HG03159 (cell line): Measurements from ENCODE around the gene FANCE.

Experiments used
- ATAC-seq: cut with Tn5 transposase; IDR thresholded peaks from one replicate; pipeline ENCODE4 v1.9.1; 2021; ENCODE audit warnings: mild to moderate bottlenecking, moderate library complexity; ENCODE audit not compliant: unreplicated experiment

FANCE gene

DNA sequence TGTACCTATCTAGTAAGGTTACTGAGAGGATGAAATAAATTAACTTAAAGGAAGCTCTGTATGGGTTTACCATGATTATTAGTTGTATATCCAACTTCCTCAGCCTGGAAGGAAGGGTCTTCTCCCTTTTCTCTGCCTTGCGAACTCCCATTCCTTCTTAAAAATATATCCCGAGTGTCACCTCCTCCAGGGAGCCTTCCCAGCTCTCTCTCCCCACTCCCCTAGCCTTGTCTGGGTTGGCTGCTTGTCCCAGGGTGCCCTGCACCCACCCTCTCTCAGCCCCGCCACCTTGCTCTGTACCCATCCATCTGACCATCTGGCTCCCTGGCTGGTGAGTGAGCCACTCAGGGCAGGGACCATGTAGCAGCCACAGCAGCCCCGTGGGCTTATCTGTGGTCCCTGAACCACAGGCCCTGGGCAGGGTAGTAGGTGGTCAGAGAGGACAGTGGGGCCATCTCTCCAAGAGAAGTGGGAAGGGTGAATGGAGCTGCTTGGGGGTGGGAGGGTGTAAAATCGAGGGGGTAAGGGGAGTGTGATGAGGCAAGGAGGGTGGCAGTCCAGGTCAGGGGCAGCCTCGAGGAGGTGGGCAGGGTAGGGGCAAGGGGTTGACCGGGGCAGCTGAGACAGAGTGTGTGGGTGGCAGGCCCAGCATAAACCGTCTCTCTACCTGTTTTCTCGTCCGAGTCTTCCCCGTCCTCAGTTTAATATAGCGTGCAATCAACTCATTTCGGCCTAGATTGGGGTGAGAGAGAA, 31.9 kb downstream of the FANCE start:
- no peak for ATAC-seq

DNA sequence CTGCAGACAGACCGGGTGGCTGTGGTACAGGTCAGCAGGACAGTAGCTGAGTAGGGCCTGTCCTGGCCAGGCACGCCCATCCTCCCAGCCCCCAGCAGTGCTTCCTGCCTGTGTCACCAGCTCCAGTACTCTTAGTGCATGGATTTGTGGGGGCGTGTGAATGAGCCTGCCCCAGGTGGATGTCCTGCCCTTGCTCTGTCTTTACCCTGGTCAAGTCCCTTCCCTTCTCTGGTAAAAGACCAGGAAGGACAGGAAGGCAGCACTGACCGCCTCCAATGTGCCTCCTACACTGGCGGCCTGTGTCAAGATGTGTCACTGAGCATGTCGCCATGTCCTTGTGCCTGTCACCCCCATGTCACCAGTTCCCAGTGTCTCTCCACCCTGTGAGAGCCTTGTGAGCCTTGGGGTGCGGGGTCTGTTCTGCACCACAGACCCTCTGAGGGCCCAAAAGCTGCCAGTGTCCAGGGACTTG, 32.8 kb downstream of the FANCE start:
- no peak for ATAC-seq

DNA sequence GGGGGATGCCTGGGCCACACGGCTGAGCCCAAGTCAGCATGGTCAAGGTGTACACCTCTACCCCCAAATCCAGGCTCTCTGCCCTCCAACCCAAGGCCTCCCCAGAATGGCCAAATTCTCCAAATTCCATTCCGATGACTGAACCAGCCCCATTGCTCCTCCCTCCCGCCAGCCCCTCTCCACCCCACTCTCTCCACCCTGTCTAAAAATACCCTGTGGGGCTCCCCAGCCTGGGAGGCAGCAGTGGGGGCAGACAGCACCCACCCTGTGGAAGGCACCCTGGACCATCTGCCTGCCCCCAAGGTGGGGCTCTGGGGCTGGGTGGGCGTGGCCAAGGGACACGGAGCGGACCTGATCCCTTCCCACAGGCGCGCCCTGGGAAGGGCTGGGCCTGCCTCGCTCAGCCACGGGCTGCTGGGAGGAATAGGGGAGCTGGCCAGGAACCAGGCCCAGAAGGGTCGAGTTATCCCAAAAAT, 33.3 kb downstream of the FANCE start:
- ATAC-seq: no peak

DNA sequence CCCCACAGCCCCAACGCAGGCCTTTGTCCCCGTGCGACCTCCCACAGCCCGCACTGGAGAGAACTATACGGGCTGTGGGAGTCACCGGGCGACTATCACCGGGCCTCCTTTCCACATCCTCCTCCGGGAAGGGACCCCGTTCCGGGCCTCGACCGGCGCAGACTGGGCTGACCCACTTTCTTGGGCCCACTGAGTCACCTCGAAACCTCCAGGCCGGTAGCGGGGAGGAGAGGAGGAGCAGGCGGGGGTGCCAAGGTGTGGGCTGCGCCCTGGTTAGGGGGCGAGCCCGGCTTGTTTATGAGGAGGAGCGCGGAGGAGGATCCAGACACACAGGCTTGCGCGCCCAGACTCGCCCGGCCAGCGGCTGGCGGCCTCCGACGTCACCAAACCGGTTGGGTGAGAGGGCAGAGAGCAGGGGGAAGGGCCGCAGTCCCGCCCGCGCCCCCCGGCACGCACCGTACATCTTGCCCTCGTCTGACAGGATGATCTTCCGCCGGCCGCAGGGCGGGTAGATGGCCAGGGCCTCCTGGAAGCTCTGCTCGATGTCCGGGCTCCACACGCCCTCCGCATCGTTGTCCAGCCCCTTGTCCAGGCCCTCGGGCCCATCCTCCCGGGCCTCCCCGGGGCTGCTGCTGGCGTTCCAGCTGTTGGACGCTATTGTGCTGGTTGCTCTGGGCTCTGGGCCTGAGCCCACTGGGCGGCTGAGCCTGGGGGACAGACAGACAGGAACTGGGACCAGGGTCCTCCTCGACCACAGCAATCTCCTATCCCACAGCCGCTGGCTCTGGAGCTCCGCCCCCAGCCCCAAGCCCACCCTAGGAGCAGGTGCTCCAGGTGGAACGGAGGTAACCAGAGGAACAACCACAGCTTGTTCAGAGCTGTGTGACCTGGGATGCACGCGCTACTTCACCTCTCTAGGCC, 34.1 kb downstream of the FANCE start:
- ATAC-seq: no peak

DNA sequence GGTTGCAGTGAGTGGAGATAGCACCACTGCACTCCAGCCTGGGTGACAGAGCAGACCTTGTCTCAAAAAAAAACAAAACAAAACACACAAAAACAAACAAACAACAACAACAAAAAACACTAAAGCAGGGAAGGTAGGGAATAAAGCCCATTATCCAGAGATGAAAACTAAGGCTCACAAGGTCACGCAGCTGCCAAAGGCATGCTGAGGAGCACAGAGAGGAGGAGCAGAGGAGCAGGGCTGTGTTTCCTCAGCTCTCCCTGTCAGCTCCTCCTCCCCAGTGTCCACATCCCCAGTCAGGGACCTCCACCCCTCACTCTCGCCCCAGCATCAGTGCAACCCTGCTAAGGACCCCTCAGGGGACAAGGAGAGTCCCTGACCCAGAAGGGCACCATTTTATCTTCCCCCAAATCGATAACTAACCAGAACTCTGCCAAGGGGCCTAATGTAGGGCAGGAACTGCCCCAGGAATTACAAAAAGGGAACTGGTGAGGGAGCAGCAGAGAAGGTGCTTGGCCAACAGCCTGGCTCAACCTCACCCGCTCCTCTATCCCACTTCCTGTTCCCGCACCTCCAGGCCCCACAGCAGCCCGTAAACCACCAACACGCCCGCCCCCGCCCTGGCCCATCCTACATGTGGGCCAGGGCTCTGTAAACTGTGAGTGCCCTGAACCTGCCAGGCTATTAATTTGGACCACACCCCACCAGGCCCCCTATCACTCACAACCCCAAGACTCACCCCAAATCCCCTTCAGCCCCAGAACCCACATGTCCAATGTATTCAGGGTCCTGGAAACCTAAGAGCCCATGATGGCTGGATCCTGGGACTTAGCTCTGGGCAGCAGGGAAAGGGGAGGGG, 35.7 kb downstream of the FANCE start:
- ATAC-seq: no peak

DNA sequence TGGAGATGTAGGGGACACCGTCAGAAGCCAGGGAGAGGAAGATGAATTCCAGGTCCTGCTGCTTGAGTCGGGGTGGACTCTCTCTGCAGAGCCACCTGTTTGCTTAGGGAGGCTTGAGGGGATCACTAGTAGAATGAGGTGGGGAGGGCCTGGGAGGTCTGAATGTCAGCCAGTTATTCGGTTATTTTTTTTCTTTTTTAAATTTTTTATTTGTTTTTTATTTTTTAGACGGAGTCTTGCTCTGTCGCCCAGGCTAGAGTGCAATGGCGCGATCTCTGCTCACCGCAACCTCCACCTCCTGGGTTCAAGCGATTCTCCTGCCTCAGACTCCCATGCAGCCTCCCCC, 36.4 kb downstream of the FANCE start:
- ATAC-seq: no peak

DNA sequence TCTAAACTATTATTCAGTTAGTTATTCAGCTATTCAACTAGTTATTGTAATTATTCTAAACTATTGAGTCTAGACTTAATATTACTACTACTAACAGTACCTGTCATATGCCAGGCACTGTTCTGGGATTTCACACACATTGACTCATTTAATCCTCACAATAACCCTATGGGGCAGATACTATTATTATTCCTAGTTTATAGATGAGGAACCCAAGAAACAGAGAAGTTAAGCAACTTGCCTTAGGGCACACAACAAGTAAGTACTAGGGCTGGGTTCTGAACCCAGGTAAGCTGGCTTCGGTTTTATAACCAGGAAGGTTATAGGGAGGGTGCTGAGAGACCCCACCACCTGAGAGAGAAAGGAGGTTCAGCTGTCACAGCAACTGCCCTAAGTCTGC, 36.9 kb downstream of the FANCE start:
- ATAC-seq: no peak

DNA sequence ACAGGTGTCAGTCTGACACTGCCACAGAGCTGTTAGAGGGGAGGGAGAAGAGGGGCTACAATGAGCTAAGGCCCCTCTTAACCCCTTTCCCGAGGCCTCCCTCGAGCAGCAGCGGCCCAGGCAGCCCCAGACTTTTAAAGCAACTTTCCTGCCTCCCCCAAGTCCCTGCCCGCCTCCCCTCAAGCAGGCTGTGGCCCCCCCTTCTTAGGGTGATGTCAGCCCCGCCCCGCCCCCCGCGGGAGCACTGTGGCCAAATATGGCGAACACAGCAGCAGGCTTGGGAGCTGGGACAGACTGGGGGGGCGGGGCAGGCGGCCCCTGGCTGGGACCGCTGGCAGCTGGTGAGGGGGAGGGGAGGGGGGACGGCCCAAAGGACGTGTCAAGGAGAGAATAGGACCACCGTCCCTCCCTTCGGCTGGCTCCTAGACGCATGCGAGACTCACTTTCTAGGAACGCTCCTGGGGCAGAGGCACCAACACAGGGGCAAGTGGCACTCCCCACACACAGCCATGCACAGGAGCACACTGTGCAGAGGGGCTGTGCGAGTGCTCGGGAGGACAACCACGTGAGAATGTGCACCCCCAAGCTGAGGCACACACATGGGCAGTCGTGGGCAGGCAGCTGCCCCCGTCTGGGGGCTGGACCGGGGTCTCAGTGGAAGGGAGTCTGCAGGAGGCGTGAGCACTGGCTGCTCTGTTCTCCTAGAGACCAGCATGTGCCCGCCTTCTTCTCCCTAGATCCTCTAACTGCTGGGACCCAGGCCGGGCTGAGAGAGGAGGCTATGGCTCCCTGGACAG, 38.1 kb downstream of the FANCE start:
- no peak for ATAC-seq

DNA sequence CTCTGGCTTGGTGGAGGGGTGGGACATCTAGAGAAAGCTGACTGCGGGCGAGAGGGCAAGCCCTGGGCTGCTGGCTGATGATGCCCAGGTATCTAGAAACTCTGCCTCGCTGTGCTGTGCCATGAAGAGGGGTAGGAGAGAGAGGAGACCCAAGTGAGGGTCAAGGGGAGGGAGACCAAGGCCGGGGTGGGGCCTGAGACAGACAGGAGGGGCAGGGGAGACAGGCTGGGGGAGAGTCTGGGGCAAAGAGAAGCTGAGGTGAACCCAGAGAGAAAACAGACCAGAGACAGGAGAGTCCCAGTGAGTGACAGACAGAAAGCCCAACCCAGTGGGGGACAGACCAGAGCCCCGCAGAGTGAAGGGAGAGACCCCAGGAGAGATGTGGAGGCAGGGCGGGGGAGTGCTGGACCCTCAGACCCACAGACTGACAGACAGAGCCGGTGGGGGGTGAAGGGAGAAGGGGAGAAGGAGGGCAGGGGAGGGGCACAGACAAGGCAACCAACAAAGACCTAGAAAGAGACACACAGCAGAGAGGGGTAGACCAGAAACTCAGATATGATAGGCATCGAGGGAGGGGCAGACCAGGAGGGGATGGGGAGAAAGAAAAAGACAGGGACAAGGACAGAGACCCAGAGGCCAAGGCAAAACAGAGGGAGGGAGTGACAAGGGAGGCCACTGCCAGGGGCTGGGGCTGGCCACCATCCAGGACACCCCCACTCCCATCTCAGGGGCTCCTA, 38.9 kb downstream of the FANCE start:
- no peak for ATAC-seq

DNA sequence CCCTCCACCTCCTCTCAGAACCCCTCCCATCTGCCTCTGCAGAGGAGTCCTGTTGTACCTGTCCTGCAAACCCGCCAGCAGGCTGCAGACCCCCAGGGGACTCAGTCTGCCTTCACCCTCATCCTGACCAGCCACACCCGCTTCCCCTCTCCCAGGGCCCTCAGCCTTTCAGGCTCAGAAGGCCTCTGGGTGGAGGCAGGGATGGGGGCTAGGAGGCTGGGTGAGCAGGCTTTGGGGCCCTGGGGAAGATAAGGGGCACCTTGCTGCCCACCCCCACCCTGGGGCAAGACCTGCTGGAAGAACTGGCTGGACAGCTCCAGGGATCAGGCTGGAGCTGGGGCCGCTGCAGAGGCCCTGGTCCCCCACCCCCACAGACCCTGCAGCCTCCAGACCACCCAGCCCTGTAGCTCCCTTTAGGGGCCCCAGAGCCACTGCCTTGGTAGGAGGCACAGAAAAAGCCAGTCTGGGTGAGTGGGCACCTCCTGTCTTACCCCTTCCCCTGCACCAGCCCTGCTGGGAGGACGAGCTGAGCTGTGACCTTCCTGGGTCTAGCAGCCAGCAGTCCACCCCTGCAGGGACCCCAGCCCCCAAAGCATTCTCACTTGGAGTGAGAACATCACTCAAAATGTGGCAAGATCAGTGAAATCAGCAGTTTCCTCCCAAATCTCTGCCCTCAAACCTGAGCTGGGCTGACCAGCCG, 39.6 kb downstream of the FANCE start:
- ATAC-seq: no peak

DNA sequence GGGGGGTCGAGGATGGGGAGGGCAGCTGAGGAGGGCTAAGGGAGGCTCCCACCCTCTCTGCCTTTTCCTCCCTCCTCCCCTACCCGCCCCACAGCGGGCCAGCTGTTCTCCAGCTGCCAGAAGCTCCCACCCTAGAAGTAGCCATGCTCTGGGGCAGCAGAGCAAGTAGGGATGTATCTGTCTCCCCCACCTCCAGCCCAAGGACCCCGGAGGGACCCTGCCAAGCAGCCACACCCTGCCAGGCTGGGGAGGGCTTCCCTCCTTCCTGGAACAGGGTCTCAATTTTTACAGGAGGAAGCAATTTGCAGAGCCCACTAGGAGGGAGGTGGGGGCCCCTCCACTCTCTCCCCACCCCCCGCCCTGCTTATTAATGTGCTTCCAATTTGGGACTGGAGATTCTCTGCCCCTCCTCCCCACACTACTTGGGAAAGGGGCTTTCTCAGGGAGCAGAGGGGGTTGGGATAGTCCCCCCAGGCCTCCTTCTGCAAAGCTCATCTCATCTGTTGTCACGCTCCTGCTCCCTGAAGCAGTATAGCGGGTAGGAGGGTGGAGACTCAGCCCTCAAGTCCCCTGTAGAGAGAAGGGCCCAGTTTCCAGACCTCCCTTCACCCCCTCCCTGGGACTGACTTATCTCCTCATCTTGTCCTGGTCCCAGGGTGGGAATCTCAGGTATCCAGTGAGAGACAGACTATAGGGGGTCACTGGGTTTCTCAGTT, 40.3 kb downstream of the FANCE start:
- ATAC-seq: no peak

DNA sequence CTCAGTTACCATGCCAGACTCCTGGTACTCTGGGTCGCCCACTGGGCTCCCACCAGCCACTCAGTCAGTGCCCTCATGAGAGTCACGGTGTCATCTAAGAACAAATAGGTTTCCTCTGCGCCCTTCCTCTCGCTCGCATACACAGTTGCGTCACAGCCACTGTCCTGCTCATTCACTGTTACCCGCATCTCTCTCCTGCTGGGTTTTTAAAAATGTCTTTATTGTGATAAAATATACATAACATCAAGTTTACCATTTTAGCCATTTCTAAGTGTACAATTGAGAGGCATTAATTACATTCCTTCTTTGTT, 40.8 kb downstream of the FANCE start:
- no peak for ATAC-seq

DNA sequence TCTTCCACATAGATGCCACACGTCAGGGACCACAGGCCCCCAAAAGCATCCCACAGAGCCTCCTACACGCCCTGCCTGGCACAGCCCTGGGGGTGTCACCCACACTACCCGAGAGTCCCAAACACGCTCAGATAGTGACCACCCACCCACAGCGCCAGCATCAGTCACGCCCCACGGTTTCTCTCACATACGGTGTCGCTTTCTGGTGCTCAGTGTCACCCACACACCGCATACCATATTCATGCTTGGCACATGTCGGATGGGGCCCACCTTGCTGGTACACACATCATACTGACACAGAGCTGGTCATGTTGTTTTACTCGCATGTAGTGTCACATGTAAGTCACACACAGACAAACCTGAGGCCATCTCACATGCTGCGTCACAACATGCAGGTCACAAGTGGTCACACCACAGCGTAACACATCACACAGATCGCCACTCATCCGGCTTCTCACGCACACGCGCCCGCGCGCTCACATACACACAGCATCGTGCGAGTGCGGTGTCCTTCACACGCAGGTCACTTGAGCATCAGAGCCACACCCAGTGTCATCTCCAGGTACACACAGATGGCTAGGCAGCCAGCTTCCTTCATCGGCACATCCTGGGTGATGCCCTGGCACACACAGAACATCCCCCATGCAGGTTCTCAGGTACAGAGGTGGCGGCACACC, 41.3 kb downstream of the FANCE start:
- ATAC-seq: no peak

DNA sequence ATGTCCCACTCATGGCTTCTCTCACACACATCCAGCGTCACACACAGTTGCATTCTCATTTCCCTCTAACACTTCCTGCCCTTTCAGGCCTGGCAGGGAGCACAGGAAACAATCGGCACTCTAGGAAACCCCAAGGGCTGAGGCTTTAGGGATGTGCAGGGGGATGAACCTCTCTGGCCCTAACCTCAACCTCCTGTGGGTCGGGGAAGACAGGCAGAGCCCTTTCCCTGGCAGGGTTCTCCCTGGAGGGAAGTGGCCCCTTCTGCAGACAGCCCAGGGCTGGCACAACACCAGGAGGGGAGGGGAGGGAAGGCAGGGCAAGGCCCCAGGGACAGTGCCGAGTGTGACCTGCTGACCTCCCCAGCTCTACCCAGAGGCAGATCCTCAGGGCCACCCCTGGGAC, 42.0 kb downstream of the FANCE start:
- ATAC-seq: no peak

DNA sequence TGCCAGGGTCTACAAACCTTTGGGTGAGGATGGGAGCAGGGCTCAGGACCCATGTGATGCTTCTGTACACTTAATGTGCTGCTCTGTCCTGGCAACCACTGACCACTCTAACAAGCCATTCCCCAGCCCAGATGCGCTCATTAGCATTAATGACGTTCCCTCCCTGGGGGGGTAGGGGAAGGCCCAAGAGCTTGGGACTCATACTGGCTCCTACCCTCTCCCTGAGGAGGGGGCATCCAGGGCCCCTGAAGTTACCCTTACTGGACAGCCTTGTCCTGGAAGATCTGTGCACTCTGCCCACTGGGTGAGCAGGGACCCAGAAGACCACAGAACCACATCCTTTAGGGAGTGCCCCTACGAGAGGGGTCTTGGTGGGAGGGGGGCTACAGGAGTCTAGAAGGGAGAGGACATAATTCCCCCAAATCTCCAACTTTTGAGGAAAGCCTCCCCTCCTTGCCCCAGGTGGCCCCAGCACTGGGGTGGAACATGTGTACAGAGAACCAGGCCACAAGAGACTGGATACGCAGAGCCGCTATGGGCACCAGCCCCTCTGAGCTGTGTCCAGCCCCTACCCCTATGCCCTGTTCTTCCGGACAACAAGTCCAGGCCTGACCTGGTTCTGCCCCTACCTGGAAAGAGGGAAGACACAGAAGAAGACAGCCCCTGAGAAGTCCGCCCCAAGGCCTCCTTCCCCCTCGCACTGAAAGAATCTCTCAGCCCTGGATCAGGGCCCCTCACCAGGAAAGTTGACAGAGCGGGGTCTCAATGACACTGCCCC, 43.3 kb downstream of the FANCE start:
- ATAC-seq: no peak

DNA sequence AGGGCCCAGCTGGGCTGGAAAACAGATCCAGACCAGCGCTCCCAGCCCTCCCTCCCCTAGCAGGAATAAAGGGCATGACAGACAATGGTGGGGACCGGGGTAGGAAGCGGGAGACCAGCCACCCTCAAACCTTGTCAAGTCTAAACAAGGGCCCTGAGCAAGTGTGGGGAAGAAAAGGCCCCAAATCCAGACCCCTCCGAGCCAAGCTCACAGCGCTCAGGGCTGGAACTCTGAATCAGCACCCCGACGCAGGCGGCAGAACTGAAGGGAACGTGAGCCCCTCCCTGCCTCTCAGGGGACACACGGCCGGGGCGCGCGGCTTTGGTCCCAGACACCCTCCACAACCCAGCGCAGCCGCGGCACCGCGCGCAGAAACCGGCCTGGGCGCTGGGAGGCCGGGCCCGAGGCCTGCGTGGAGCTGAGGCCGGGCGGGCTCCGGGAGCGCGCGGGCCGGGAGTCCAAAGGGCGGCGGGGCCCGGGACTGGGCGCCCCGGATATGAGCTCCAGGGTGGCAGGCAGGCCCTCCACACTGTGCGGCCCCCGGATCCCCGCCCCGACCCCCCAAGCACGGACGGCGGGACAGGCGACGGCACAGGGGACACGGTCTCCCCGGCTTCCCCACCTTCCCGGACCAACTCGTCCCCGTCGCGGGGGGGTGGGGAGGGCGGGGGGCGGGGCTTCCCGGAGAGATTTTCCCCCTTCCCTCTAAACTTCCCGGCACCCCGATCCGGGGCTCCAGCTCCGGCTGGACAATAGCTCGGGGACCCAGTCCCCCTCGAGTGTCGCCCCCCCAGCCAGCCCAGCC, 44.1 kb downstream of the FANCE start:
- ATAC-seq: no peak
